ENCODE results near the gene N4BP2L2. TPM values are rescaled to one million over a fixed set of nuclear protein-coding genes. Genes with fewer than 3 reads are reported as not detected.
A peak's percentile ranks its signal among the peaks of the same experiment; 100 is the strongest.

The N4BP2L2 gene
- total and polyA plus RNA-seq, 2 of the 13 experiments (the other 11 are each of a cell fraction or from before 2014, with no cell fraction given), result 58.9 to 81.2 TPM

GRCh38 chr13:32454886-32455593, 83.6 kb downstream of the N4BP2L2 start (continued):
- TF ChIP-seq ZNF850 (CRISPR knock-in tag; conservative IDR thresholded peaks at IDR 0.05) (no peak), ZSCAN31 (CRISPR knock-in tag; IDR thresholded peaks at IDR 0.05; ENCODE audit: low read depth) (peak; percentile 78; the same call in 1 of the 2 replicates), ZNF20 (CRISPR knock-in tag; IDR thresholded peaks at IDR 0.05) (no peak), TBL1XR1 (IDR thresholded peaks at IDR 0.05; ENCODE audit: borderline replicate concordance, low read length, partially characterized antibody) (no peak), TGIF2 (CRISPR knock-in tag; IDR thresholded peaks at IDR 0.05) (no peak; the same call in 1 of the 2 replicates), KLF6 (CRISPR knock-in tag; IDR thresholded peaks at IDR 0.05) (no peak), SMC3 (IDR thresholded peaks at IDR 0.05; ENCODE audit: low read length) (no peak), MXD4 (CRISPR knock-in tag; IDR thresholded peaks at IDR 0.05) (0 out of 2 replicates have a peak, but pooled peaks have one; percentile 33), STAT5B (CRISPR knock-in tag; IDR thresholded peaks at IDR 0.05) (no peak), PRPF4 (IDR thresholded peaks at IDR 0.05; ENCODE audit: low read depth, low read length, poor library complexity, severe bottlenecking) (no peak)
- TF ChIP-seq, protein P1, sequence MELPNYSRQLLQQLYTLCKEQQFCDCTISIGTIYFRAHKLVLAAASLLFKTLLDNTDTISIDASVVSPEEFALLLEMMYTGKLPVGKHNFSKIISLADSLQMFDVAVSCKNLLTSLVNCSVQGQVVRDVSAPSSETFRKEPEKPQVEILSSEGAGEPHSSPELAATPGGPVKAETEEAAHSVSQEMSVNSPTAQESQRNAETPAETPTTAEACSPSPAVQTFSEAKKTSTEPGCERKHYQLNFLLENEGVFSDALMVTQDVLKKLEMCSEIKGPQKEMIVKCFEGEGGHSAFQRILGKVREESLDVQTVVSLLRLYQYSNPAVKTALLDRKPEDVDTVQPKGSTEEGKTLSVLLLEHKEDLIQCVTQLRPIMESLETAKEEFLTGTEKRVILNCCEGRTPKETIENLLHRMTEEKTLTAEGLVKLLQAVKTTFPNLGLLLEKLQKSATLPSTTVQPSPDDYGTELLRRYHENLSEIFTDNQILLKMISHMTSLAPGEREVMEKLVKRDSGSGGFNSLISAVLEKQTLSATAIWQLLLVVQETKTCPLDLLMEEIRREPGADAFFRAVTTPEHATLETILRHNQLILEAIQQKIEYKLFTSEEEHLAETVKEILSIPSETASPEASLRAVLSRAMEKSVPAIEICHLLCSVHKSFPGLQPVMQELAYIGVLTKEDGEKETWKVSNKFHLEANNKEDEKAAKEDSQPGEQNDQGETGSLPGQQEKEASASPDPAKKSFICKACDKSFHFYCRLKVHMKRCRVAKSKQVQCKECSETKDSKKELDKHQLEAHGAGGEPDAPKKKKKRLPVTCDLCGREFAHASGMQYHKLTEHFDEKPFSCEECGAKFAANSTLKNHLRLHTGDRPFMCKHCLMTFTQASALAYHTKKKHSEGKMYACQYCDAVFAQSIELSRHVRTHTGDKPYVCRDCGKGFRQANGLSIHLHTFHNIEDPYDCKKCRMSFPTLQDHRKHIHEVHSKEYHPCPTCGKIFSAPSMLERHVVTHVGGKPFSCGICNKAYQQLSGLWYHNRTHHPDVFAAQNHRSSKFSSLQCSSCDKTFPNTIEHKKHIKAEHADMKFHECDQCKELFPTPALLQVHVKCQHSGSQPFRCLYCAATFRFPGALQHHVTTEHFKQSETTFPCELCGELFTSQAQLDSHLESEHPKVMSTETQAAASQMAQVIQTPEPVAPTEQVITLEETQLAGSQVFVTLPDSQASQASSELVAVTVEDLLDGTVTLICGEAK (IDR thresholded peaks at IDR 0.05), result no peak
- TF ChIP-seq, protein P1 (CRISPR knock-in tag; IDR thresholded peaks at IDR 0.05), result peak; percentile 35; the same call in 1 of the 2 replicates
- TF ChIP-seq, protein P2, sequence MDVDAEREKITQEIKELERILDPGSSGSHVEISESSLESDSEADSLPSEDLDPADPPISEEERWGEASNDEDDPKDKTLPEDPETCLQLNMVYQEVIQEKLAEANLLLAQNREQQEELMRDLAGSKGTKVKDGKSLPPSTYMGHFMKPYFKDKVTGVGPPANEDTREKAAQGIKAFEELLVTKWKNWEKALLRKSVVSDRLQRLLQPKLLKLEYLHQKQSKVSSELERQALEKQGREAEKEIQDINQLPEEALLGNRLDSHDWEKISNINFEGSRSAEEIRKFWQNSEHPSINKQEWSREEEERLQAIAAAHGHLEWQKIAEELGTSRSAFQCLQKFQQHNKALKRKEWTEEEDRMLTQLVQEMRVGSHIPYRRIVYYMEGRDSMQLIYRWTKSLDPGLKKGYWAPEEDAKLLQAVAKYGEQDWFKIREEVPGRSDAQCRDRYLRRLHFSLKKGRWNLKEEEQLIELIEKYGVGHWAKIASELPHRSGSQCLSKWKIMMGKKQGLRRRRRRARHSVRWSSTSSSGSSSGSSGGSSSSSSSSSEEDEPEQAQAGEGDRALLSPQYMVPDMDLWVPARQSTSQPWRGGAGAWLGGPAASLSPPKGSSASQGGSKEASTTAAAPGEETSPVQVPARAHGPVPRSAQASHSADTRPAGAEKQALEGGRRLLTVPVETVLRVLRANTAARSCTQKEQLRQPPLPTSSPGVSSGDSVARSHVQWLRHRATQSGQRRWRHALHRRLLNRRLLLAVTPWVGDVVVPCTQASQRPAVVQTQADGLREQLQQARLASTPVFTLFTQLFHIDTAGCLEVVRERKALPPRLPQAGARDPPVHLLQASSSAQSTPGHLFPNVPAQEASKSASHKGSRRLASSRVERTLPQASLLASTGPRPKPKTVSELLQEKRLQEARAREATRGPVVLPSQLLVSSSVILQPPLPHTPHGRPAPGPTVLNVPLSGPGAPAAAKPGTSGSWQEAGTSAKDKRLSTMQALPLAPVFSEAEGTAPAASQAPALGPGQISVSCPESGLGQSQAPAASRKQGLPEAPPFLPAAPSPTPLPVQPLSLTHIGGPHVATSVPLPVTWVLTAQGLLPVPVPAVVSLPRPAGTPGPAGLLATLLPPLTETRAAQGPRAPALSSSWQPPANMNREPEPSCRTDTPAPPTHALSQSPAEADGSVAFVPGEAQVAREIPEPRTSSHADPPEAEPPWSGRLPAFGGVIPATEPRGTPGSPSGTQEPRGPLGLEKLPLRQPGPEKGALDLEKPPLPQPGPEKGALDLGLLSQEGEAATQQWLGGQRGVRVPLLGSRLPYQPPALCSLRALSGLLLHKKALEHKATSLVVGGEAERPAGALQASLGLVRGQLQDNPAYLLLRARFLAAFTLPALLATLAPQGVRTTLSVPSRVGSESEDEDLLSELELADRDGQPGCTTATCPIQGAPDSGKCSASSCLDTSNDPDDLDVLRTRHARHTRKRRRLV (CRISPR knock-in tag; IDR thresholded peaks at IDR 0.05), result no peak
